LNCaP clone FGC (cell line): ENCODE results near the gene SLC24A3.
A peak's percentile ranks its signal among the peaks of the same experiment; 100 is the strongest.

Source experiments
- DNase-seq: peaks from one replicate; pipeline ENCODE4 v3.0.0-alpha.2; 2011; ENCODE audit warnings: low read depth
- H3K4me3 ChIP-seq: 2 replicates; pipeline ENCODE4 v1.5.1; 2011; ENCODE audit warnings: mild to moderate bottlenecking, low read depth, low read length, control low read depth
- CTCF ChIP-seq: IDR thresholded peaks from 2 replicates; pipeline ENCODE4 v1.5.1; 2012; ENCODE audit warnings: mild to moderate bottlenecking; ENCODE audit not compliant: control insufficient read depth, insufficient read depth; ENCODE audit errors: extremely low read depth

Gene SLC24A3

GRCh38 chr20:19679900-19680495 lies 467.6 kb downstream of the SLC24A3 start:
- TF ChIP-seq CTCF, result no peak
- DNase-seq, result no peak
- no peak overlapping the region for H3K4me3 ChIP-seq

- no peak overlapping the region for H3K4me3 ChIP-seq
- no peak for TF ChIP-seq CTCF
- DNase-seq, result no peak
These were observed 469.8 kb downstream of the SLC24A3 start for GRCh38 chr20:19682249-19682648.

- TF ChIP-seq CTCF, result no peak
- no peak overlapping the region for H3K4me3 ChIP-seq
- no peak for DNase-seq
These were observed 470.7 kb downstream of the SLC24A3 start for GRCh38 chr20:19683188-19683587.

- H3K4me3 ChIP-seq, result no peak overlapping the region
- DNase-seq, result no peak
- TF ChIP-seq CTCF, result no peak
These were observed 471.4 kb downstream of the SLC24A3 start for GRCh38 chr20:19683822-19684221.

GRCh38 chr20:19688031-19688806 lies 475.8 kb downstream of the SLC24A3 start:
- peak; percentile 47 for DNase-seq
- peak; percentile 74 for TF ChIP-seq CTCF
- H3K4me3 ChIP-seq, result no peak overlapping the region

- no peak for DNase-seq
- H3K4me3 ChIP-seq, result no peak overlapping the region
- TF ChIP-seq CTCF, result no peak
These were observed 478.0 kb downstream of the SLC24A3 start for GRCh38 chr20:19690462-19690861.
